ENCODE measurements around the gene MSMB.
A peak's percentile ranks its signal among the peaks of the same experiment; 100 is the strongest.
"Not testable (repeated sequence)": the region's sequence is repeated elsewhere in the genome, so short reads cannot be mapped to it uniquely, and the experiment has no call there.

Gene MSMB

DNA sequence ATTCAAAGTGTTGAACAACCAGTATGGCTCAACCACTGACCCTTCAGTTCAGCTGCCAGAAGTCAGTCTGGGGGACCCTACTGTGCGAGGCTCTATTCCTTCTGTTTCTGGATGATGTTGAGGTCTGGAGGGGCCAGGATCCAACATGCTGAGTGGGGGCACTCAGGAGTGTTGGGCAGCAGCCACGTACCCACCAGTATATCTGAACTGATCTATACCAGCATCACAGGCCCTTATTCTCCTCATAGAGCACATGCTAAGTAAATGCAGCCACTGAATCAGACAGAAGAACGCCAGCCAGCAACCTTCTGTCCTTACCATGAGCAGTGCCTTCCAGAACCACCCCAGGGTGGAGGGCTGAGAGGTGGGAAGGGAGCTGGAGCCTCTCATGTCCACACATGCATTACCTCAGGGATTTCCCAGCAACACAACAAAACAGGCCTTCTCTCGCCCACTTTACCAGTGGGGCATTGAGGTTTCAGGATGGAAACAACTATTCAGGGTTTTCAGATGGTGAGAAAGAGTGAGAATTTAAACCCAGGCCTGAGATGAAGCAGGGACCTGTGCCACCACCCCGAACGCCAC is 6.8 kb upstream of the MSMB start:
- peaks cover 9% of the 10 kb centered on the region for H3K36me3 Mint-ChIP-seq
- peaks cover 10% of the 10 kb centered on the region for H3K27me3 Mint-ChIP-seq
- no peak overlapping the region for H3K27ac Mint-ChIP-seq
- H3K4me1 Mint-ChIP-seq: no peaks in the 10 kb centered on the region
- ATAC-seq: peak; percentile 32
- H3K9me3 Mint-ChIP-seq: peaks cover 10% of the 10 kb centered on the region
- H3K4me3 Mint-ChIP-seq: no peak overlapping the region

DNA sequence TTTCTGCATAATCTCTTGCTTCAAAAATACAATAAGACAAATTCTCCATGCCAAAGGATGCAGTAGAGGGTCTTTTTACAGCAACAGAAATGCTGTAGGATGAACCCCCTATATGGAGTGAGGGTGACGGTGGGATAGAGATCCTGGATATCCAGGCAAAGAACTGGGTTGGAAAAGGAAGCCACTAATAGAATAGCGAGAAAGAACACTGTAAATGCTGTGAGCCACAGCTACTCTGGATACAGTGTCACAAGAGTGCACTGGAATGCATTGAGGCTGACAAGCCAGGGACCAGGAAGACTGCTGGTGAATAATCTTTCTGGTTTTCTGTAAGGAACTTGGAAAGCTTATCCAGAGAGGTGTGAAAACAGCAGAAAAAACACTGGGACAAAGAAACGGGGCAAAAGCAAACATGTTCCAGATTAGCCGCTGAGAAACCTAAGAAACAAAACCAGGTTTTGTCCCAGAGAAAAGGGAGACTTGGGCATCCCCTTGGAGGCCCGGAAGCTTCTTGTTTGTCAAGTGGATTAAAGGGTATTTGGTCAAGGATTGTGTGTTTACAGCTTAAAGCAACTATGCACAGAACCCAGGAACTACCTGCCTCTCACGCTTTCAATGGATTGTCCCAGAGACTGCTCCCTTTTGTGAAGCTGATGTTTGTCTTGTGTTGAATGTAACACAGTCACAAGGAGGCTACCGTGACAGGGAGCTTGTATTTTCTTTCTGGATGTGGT is 6.2 kb upstream of the MSMB start:
- Mint-ChIP-seq H3K9me3 (peaks cover 6% of the 10 kb centered on the region), H3K27ac (no peak overlapping the region), H3K36me3 (peaks cover 6% of the 10 kb centered on the region), H3K27me3 (peaks cover 8% of the 10 kb centered on the region), H3K4me3 (no peak overlapping the region), H3K4me1 (no peaks in the 10 kb centered on the region)
- no peak for ATAC-seq

DNA sequence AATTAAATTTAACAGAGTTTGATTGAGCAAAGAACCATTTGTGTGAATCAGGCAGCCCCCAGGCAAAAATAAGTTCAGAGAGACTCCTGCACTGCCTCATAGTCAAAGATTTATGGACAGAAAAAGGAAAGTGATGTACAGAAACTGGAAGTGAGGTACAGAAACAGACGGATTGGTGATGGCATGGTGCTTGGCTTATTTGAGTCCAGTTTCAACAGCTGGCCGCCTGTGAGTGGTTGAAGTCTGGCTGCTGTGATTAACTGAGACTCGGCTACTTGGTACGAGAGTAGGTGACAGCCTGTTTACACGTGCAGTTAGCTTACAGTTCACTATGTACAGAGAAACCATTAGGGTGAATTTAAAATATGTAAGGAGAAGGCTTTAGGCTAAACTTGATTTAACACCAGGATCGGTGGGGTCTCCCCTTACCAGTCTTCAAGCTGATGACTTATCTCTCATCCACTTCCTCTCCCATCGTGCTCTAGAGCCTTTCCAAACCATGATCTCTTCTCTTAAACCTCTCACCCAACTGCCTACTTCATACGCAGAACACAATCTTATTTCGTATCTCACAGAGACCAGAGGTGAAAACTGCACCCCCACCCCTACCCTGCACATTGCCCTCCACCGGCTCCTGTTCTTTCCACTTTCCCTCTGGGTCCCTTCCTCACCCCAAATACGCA is 5.0 kb upstream of the MSMB start:
- Mint-ChIP-seq H3K4me1 (no peaks in the 10 kb centered on the region), H3K27ac (no peak overlapping the region)
- ATAC-seq: no peak

DNA sequence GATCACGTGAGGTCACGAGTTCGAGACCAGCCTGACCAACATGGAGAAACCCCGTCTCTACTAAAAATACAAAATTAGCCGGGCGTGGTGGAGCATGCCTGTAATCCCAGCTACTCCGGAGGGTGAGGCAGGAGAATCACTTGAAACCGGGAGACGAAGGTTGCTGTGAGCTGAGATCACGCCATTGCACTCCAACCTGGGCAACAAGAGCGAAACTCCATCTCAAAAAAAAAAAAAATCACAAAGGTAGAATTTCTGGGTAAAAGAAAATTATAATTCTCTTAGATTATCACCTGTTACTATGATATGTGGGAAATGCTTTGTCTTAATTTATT is 3.4 kb upstream of the MSMB start:
- not testable (repeated sequence) for ATAC-seq, H3K27me3 Mint-ChIP-seq, H3K4me3 Mint-ChIP-seq, H3K36me3 Mint-ChIP-seq, H3K27ac Mint-ChIP-seq, H3K9me3 Mint-ChIP-seq, H3K4me1 Mint-ChIP-seq

More for the DNA sequence above, 5.0 kb upstream of the MSMB start:
- Mint-ChIP-seq H3K4me3 (no peak overlapping the region), H3K9me3 (no peaks in the 10 kb centered on the region), H3K36me3 (no peaks in the 10 kb centered on the region), H3K27me3 (no peaks in the 10 kb centered on the region)

DNA sequence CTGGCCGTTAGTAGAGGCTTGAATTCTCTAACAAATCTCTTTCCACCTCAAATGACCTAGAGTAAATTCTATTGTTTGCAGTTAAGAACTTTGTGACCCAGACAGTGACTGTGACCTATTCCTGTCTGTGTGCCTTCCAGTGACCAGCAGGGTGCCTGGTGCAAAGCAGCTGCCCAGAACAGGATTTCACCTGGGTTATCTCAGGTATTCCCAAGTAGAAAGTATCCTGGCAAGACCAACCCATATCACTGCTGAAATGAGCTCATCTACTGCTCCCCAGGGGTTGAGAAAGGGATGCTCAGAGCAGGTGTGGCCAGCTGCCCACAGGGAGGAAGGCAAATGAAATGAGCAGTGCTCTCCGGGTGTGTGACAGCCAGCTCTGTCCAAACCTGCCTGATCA is 2.1 kb upstream of the MSMB start:
- Mint-ChIP-seq H3K4me3 (no peak overlapping the region), H3K27me3 (no peaks in the 10 kb centered on the region), H3K27ac (no peak overlapping the region), H3K9me3 (no peaks in the 10 kb centered on the region), H3K36me3 (no peaks in the 10 kb centered on the region), H3K4me1 (no peaks in the 10 kb centered on the region)
- ATAC-seq: no peak

DNA sequence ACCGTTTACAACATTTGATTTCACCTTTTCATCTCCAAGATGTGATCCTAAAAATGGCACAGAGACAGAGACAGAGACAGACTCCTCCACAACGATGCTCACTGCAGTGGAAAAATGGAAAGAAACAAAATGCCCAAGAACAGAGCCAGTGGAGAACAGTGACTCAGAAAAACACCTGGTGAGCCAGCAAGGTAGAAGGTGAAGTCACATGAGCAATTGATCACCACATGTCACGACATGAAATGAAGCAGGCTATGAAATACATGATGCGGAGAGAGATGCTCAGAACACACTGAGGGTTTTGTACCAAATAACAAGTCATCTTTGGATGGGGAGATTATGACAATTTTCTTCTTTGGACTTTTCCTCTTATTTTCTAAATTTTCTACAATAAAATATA is 3.5 kb downstream of the MSMB start:
- no peaks in the 10 kb centered on the region for H3K4me1 Mint-ChIP-seq
- no peaks in the 10 kb centered on the region for H3K9me3 Mint-ChIP-seq
- H3K27ac Mint-ChIP-seq: no peak overlapping the region
- ATAC-seq: no peak
- no peak overlapping the region for H3K4me3 Mint-ChIP-seq
- no peaks in the 10 kb centered on the region for H3K36me3 Mint-ChIP-seq
- H3K27me3 Mint-ChIP-seq: peaks cover 5% of the 10 kb centered on the region

DNA sequence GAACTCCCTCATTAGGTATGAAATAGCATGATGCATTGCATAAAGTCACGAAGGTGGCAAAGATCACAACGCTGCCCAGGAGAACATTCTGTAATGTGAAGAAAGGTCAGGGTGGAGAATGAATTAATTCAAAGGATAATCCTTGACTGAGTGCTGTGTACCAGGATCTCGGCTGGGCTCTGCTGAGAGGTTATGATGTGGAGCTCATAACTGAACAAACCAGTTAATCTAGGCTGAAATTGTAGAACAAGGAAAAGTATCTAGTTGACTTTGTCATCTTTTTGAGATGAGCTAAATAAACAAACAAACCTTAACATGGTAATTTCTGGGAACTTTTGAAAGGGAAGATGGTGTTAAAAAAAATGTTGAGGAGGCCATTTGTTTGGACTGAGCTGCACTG is 6.1 kb downstream of the MSMB start:
- Mint-ChIP-seq H3K9me3 (no peaks in the 10 kb centered on the region), H3K4me3 (no peak overlapping the region), H3K36me3 (no peaks in the 10 kb centered on the region), H3K27ac (no peak overlapping the region), H3K4me1 (no peaks in the 10 kb centered on the region), H3K27me3 (peaks cover 16% of the 10 kb centered on the region)
- no peak for ATAC-seq

DNA sequence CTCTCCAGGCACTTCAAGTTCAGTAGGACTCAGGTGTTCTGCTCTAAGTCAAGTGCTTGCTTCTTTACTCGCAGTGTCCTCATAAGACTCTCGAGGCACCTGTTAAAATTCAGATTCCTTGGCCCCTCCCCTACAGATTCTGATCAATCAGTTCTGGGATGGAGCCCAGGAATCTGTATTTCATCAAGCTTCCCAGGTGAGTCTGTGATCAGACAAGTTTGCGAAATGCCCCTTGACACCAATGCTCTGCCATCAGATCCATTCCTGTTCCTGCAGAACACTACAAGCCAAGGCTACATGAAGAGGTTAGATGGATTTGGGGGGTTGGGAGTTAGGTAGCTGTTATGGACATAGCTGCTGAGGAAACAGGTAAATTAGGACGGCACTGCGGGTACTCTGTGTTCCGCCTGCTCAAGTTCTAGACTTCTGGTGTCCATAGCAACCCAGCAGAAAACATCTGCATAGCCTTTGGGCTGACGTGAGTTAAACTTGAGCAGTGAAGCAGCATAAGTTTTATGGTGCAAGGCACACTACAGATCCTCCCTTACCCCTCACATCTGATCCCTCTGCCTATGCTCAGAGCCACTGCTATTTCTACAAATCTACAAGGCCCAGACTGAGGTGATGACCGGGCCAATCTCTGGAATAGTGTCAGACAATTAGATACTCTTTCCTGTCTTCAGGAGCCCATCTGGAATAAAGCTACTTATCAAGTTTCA is 8.8 kb downstream of the MSMB start:
- Mint-ChIP-seq H3K36me3 (no peaks in the 10 kb centered on the region), H3K9me3 (no peaks in the 10 kb centered on the region), H3K27me3 (peaks cover 17% of the 10 kb centered on the region), H3K4me3 (no peak overlapping the region), H3K4me1 (no peaks in the 10 kb centered on the region), H3K27ac (no peak overlapping the region)
- no peak for ATAC-seq

DNA sequence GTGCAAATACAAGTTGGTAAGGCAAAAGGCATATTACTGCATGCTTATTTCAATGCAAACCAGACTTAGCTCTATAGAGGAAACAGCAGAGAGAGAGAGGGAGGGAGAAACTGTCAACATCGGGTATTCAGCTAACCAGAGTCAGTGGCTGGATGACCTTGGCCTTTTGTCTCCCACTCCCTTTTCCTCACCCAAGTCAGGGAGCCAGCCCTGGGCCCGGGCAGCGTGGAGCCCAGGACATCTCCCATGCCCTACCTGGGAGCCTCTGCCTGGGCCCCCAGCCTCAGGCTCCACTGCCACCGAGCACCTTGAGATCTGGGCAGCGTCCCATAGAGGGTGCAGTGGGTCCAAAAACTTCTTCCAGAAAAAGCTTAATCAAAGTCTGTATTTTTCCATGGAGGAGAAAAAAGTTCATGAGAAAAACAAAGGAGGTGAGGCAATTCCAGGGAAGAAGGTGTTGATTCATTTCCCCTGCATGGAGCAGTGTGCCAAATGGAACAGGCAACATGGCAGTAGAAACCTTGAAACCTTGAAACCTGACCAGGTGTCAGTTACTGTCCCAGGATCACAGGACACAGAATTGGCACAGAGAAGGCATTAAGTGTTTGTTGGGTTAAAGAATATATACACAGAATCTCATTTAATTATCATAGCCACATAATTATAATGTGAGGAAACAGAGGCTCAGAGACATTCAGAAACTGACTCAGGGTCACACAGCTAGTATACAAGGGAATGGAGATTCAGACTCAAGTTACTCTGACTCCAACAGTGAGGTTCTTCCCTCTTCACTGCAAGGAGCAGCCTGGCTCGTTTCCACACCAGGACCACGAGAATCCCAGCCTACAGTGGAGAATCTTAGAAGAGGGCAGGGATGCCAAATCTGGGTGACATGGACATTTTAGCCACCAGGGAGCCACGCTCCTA is 9.9 kb downstream of the MSMB start:
- ATAC-seq: no peak
- no peak overlapping the region for H3K27ac Mint-ChIP-seq
- H3K4me1 Mint-ChIP-seq: no peaks in the 10 kb centered on the region
- H3K9me3 Mint-ChIP-seq: no peaks in the 10 kb centered on the region
- H3K27me3 Mint-ChIP-seq: peaks cover 17% of the 10 kb centered on the region
- no peak overlapping the region for H3K4me3 Mint-ChIP-seq
- no peaks in the 10 kb centered on the region for H3K36me3 Mint-ChIP-seq

DNA sequence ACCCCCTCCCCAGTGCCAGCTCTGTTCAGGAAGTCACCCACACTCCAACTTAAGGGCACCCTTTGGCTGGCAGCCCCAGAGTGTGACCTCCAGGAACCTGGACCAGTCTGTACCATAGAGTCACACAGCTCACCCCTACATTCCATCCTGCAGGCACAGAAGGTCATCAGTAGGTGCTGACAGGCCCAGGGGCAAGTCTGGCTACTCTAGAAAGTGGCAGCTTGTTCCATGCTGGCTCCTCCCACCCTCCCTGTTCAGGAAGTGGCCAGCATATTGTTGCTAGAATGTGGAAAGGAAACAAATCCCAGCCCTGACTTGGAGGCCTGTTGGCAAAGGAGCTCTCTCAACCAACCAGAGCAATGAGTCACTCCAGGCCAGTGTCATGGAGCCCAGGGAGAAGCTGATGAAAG is 12.5 kb downstream of the MSMB start:
- no peak overlapping the region for H3K27ac Mint-ChIP-seq
- peaks cover 17% of the 10 kb centered on the region for H3K27me3 Mint-ChIP-seq
- ATAC-seq: no peak
- H3K36me3 Mint-ChIP-seq: no peaks in the 10 kb centered on the region
- H3K9me3 Mint-ChIP-seq: no peaks in the 10 kb centered on the region
- peaks cover 19% of the 10 kb centered on the region for H3K4me1 Mint-ChIP-seq
- H3K4me3 Mint-ChIP-seq: no peak overlapping the region

DNA sequence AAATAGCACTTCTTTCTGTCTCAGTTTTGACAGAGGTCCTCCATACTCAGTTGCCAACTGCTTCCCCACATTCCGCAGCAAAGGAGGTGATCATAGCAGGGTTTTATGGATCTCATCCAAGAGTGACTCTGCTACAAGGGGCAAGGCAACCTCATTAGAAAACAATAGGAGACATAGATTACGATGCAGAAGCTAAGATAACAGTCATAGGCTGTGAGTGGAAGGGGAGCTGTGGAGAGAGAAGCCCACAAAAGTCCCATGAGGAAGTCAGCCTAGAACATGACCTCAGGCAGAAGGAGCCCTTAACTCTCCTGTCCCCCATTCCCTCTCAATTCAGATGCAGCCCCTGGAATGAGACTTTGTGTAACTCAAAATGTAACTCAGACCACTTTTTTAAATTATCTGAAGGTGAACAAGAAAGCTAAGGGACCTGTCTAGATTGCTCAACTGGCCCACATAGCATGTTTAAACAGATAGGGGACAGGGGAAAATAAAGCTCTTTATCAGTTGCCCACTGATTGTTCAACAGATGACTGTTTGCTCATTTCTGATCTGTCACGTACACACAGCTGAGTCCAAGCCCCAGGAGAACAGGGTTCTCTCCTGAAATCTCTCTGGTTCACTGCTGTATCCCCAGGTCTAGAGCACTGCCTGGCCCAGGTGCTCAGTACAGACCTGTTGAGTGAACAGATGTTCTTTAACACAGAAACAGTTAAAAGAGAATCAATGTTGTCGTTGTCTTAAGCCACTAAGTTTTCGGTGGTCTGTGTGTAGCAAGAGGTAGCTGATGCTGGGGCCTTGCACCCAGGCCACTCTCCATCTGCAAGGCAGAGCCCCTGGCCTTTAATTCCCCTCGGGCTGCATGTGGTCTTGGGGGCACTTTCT is 14.2 kb downstream of the MSMB start:
- no peak for ATAC-seq
- Mint-ChIP-seq H3K4me3 (no peak overlapping the region), H3K27me3 (peaks cover 10% of the 10 kb centered on the region), H3K9me3 (no peaks in the 10 kb centered on the region), H3K4me1 (peaks cover 37% of the 10 kb centered on the region), H3K27ac (peak overlapping the region; percentile 94), H3K36me3 (no peaks in the 10 kb centered on the region)

DNA sequence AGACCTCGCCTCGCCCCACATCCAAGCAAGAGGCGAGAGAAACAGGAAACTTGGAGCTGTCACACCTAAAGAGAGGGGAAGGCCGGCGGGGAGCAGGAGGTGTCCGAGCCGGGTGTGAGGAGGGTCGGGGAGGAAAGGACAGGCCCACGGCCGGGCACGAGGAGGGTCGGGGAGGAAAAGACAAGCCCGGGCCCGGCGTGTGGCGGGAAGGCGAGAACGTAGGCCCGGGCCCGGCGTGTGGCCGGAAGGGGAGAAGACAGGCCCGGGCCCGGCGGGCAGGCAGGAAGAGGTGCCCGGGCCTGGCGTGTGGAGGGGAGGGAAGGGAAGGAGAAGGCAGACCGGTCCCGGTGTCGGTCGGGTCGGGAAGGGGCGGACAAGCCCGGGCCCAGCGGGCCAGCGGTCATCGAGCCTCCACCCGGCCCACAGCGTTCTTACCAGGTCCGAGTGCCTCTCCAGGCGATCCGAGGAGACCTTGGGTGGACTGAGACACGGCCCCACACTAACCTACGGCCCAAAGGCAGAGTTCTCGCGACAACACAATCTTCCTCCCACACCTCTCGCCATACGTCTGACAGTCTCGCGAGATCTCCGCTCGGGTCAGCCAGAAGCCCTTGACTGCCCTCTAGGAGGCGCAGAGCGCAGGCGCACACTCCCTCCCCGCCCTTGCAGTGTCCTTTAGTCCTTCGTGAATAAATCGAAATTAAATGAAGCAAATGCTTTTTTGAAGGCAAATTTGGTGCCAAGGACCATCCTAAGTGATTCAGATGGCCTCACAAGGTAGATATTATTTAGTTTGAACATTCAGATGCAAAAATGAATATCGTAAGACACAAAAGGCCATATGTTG is 15.8 kb downstream of the MSMB start, which contains the start of gene NCOA4:
TSS of gene NCOA4 (minus strand) at position 533 of the 847 bp plus-strand sequence. CDS start 13,943 bp downstream, outside the sequence.
- no peaks in the 10 kb centered on the region for H3K9me3 Mint-ChIP-seq
- ATAC-seq: peak; percentile 100
- peak within 1 kb of the TSS; percentile 97 for H3K4me3 Mint-ChIP-seq
- no peaks in the 10 kb centered on the region for H3K36me3 Mint-ChIP-seq
- H3K27ac Mint-ChIP-seq: peak within 1 kb of the TSS; percentile 94
- H3K4me1 Mint-ChIP-seq: peaks cover 47% of the 10 kb centered on the region
- H3K27me3 Mint-ChIP-seq: peaks cover 4% of the 10 kb centered on the region

DNA sequence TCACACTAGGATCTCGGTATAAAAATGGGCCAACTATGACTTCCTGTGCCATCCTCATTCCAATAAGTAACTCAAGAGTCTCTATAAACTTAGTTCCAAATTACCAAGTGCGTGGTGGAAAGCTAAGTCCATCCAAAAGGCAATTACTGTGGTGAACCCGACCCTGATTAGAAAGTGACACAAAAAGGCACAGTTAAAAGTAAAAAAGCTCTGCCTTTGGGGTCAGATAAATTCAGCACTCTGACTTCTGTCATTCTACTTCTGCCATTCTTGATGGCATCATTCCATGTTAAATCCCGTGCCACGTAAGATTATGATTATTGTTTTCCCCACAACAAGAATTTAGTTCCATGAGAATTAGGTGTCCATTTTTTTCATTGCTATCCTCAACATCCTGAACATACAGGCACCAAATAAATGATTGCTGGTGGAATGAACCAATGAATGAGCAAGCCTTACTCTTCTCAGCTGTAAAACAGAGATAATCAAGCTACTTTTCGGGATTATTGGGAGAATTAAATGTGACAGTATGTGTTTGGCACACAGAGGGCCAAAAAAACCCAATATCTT is 16.5 kb downstream of the MSMB start:
- ATAC-seq: no peak
- H3K27ac Mint-ChIP-seq: peak overlapping the region; percentile 94
- H3K36me3 Mint-ChIP-seq: no peaks in the 10 kb centered on the region
- H3K4me3 Mint-ChIP-seq: peak overlapping the region; percentile 97
- peaks cover 54% of the 10 kb centered on the region for H3K4me1 Mint-ChIP-seq
- H3K9me3 Mint-ChIP-seq: no peaks in the 10 kb centered on the region
- no peaks in the 10 kb centered on the region for H3K27me3 Mint-ChIP-seq
